HG02970 (cell line): ENCODE data around the gene ITPKB.
"Not testable (repeated sequence)": the region's sequence is repeated elsewhere in the genome, so short reads cannot be mapped to it uniquely, and the experiment has no call there.

Experiments used
- ATAC-seq: cut with Tn5 transposase; IDR thresholded peaks from one replicate; pipeline ENCODE4 v1.9.1; 2021; ENCODE audit warnings: mild to moderate bottlenecking, moderate library complexity, moderate number of reproducible peaks; ENCODE audit not compliant: unreplicated experiment, low FRiP score

Gene ITPKB

DNA sequence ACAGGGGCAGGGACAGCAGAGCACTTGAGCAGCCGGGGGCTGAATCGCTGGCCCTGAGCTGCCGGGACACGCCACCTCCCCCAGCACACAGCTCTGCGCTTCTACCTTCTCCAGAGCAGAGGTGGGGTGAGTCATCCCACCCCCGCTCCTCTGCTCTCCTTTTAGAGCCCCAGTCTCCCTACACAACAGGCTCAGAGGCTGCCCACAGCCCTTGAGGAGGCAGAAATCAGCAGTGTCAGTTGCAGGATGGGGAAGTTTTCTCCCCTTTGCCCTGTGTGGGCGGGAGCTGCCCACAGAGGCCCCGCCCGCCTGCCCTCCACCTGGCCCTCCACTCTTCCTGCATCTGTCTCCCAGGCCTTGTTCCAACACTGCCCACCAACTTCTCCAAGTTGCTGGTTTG, 95.9 kb downstream of the ITPKB start:
- no peak for ATAC-seq

DNA sequence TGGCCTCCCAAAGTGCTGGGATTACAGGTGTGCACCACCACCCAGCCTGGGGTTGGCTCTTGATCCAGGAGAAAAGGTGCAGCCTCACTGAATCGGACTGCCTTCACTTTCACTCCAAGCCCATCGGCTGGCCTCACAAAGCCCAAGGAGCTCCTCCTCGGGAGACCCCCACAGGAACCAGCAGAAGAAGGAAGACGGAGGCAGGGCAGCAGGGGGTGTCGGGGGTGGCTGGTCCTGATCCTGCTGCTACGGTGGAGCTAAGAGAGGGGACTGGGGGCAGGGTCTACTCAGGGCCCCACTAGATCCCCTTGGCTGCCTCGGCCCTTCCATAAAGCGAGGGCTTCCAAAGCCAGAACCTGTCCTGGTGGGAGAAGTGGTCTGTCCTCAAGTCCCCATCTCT, 96.7 kb downstream of the ITPKB start:
- ATAC-seq, result no peak

DNA sequence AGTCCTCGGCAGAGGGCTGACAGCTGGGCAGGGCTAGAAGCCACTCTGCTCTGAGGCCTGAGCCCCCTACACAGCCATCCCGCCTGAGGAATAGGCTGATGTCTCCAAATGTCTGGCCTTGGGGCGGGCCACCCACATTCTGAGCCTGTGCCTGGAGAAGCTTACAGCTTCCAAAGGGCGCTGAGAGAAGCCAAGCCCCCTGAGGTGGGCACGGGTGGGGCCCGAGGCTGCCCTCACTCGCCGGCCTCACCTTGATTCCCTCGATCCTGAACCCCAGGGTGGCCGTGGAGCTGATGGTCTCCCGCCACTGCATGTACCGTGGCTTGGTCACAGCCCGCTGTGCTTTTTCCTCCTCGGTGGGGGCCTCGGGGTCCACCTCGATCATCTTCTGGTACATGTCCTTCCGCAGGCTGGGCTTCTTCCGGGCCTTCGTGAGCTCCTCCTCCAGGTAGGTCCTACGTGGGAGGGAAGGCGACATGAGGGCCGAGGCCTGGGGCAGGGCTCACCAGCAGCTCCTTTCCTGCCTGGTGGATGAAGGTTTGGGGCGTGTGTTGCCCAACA, 97.3 kb downstream of the ITPKB start:
- ATAC-seq, result no peak

DNA sequence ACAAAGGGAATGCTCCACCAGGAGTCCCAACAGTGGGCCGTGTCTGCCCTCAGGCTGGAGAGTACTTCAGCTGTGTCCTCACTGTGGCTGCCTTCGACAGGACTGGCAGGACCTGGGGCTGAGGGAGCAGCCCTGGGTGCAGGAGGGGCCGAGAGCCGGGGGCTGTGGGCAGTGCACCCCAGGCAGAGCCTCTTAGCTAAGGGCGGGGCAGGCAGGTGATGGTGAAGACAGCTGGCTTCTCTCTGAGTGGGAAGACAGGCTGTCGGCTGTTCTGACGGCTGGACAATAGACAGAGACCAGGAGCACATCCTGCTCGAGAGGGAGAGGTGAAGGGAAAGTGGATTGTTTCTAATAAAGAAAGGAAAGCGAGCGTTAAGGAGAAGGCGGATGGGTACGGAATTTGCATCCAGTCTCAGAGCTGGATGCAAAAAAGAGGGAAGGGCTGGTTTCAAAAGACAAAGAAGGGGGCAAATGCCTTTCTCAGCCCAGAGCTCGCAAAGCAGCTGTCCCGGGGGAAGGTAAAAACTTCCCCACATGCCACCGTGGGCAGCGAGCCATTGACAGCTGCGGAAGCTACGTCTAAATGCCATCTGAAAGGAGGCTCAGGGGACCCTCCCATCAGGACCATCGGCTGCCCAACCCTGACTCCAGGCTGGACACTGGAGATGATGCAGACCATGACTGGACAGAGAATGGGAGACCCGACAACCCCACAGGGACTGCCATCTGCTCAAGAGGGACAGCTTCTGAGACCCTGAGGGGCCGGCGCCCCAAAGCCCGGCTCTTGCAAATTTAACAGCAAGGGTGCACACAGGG, 98.6 kb downstream of the ITPKB start:
- no peak for ATAC-seq

DNA sequence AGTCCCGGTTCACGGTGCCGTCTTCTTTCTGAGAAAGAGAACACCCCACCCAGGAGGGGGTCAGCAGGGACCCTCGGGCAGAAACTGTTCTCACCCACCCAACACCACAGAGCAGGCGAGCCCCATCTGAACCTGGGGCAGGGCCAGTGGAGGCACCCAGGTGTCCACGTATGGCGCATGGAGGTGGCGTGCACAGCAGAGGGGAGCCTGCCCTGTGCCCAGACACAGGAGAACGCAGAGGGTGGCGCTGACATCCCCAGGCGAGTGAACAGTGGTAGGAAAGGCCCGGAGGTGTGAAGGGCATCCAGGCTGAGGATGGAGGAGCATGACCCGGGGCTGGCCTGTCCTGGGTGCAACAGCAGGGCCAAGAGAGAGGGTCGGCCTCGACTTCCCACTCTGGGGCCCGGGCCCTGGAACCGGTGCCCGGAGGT, 99.4 kb downstream of the ITPKB start:
- no peak for ATAC-seq

DNA sequence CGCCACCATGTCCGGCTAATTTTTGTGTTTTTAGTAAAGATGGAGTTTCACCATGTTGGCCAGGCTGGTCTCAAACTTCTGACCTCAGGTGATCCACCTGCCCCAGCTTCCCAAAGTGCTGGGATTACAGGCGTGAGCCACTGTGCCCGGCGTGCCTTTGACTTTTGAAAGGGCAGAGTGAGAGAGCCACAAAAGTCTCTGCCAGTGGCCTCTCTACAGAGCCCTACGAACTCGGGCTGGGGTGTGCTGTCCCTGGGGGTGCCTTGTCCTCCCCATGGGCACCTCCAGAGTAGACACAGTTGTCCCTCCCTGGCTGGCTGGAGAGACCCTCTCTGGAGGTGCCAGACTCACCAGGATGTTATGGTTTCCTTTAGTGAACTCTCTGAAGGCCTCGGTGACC, 99.9 kb downstream of the ITPKB start:
- not testable (repeated sequence) for ATAC-seq

DNA sequence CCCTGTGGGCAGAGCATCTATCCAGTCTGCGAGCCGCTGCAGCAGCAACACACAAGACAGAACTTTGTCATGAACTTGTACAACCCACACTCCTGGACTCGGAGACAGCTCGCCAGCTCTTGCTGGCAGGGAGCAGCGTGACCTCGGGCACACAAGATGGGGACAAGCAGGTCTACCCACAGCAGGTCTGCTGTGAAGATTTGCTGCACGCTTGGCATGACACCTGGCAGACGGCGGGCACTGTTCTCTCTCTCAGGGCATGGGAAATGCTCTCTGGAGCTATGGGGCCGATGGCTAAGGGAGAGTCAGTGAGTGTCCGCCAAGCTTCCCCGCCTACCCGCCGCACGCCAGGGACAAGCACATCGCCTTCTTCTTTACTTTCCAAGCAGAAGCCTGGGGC, 100.5 kb downstream of the ITPKB start:
- ATAC-seq, result no peak

DNA sequence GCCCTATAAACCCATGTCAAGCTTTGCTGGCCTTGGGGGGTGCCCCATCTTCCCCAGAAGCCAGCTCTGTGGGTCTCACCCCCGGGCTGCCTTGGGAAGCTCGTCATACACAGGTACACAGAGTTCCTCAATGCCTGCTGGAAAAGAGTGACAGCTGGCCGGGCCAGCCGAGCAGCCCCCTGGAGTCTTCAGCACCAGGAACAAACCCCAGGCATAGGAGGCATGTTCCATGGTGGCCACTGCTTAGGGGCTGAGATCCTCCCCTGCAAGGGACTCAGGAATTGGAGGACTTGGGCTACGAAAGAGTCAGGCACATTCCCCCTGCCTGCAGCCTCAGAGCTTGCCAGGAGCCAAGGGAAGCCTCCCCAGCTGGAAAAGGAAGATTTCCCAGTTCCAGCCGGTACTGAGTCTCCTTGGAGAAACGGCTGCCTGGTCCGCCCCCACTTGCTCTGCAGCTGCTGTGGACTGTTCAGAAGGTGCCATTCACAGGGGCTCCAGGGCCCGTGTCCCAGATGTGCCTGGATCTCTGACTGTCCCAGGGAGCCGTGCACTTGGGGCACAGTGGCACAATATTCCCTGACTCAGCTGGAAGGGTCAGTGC, 101.0 kb downstream of the ITPKB start:
- ATAC-seq, result no peak

DNA sequence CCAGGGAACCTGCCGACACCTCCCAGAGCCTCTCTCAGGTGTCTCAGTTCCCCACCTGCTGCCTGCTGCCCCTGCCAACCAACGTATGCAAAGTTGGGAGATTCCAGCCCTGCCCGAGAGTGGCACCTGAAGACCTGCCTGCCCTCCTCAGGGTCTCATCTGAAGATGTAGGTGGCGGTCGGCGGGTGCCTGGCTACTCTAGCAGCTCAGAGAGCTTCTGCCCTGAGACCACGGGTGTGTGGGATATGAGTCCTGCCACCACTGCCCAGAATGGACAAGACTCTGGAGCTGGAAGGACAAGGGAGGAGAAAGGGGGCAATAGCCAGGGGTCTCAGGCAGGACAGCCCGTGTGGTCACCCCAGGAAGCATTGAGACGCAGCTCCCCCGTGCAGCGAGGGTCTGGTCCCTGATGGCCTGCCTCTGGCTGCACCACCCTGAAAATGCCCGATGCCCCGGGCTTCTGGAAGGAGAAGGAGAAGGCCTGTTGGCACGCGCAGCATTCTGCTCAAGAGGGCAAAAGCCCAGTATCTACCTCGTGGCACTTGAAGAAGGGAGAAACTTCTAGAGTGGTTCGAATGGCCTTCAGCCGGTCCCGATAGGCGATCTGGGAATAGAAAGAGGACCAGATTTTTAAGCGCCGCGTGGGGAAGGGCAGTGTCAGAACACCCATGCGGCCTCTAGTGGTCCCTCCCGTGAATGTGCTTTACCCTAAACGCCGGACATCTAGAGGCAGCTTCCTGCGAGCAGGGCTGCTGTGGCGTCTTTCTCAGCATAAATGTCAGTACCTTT, 101.7 kb downstream of the ITPKB start:
- ATAC-seq, result no peak

DNA sequence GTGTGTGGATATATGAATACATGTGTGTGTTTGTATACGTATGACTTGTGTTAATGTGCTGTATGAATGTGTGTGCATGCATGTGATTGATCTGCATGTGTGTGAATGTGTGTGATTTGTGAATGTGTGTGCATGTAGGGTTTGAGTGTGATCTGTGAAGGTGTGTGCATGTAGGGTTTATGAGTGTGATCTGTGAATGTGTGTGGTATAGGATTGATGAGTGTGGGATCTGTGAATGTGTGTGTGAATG, 102.3 kb downstream of the ITPKB start:
- no peak for ATAC-seq

DNA sequence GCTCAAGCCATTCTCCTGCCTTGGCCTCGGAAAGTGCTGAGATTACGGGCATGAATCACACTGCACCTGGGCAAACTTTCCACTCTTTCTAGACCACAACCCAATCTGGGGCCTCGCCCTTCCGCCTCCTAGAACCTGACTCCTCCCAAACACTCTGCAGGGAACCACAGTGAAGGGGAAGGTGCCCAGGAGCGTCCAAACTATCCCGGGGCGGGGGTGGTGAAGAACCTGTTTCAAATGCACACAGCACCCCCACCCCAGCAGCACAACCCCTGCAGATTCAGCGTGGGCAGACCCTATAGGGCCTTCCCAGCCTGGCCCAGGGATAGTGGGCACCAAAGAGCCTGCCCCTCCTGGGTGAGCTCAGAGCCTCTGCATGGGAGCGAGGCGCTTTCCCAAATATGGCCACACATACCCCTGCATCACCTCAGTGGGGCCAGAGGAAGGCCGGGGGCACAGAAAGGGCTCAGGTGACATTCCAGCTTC, 103.6 kb downstream of the ITPKB start:
- ATAC-seq, result no peak

DNA sequence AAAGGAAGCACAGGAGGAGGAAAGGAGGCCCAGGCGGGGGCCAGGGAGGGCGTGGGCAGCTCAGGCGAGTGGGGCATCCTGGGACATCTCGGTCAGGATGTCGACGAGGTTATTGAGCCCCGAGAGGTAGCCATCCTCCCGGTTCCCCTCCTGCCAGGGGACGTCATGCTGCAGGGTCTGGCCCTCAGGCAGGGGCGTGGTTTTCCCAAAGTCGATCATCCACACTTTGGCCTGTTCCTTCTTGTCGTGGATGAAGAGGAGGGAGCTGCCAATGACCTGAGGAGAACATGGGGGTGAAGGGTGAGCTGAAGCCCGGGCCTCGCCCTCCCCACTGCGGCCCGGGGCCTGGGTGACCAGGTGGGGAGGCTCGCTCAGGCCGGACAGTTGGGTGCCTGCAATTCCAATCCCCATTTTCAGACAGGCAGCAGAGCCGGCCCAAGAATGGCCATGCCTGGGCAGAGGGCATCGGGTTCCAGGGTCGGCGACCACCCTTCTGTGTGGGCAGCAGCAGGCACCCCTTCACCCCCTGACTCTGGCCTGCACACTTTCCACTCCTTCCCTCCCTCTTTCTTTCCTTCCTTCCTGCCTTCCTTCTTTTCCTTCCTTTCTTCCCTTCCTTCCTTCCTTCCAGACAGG, 104.4 kb downstream of the ITPKB start:
- no peak for ATAC-seq

DNA sequence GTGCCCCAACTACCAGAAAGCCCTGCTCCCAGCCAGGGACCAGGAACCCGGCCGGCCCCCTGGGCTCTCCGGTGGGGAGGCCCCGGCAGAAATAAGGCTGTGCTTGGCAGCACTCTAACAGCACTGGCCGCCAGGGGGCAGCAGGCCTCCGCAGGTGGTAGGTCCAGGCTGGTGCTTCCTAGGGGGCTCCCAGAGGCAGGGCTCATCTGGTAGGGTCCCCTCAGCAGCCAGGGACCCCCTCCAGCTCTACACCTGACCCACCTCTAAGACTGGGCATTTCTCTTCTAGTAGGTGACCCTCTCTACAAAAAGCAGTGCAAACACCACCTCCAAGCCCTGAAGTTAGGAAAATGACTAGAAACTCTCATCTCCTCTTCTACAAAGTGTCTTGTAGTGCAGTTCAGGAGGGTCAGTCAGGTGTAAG, 104.9 kb downstream of the ITPKB start:
- peak; percentile 67 for ATAC-seq

DNA sequence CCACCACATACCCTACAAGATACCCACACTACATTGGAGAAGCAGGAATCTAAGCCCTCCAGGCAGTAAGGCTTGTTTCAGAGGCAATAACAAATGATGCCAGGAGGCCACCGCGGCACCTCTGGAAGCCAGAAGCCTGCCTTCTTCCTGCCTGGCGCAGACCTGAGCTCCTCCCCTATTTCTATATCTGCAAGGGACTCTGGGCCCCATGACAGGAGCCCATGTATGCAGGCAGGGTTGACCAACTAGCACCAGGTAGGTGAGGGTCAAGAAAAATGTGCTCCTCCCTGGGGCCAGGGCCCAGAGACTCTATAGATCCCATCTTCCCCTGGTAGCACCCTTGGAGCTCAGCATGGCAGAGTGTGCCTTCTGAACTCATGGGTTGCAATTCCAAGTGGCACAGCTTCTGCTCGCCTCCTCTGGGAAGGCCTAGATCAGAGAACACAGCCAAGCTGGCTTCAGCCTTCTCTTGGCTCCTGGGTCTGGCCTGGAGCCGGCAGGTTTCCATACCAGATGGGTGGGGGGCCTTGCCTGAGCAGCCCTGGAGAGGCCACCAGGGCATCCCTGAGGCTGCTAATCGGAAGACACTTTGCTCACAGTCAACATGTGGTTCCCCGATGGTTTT, 105.4 kb downstream of the ITPKB start:
- peak; percentile 19 for ATAC-seq

DNA sequence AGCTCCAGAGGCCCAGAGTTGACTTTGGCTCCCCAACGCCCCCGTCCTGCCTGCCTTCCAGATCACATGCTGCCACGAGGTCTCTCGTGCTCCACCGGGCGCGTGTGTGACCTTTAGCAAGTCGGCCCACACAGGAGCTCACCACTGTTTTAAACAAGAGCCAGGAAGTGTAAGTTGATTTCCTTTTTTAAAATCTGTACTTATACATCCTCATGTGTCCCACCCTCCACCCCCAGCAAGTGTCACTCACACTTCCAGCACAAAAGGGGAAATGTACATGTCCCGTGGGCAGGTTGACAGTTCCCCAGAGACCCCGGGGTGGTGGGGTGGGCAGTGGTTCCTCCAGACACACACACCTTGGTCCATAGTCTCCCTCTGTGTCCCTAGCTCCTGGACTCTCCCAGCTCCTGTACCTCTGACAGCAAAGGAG, 106.1 kb downstream of the ITPKB start:
- no peak for ATAC-seq

DNA sequence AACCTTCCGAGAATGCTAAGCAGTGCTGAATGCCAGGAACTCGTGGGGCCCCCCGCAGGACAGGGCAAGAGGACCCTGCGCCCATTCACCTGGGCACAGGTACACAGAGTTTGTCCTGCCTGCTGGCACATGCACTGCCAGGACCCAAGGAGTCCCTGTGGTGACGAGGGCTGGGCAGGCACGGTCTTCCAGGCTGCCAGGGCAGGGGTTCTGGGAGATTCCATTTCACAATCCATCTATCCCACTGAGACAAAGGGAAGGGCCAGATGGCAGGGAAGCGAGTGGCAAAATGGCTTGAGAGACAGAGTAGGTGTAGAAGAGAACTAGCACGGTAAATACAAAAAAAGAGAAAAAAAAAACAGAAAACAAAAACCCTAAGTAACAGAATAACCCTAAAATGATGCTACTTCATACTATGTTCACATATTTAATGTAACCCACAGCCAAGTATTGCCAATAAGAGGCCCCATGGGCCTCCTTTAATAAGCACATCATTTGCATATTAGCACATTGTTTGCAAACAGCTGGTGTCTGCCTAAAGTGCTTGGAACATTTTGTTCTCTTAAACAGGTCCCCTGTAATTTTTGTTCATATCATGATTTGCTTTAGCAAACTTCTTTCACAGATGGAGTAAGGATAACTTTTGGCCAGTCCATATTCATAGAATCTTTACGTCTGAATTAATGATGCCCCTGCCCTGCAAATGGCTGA, 106.8 kb downstream of the ITPKB start:
- ATAC-seq, result no peak

DNA sequence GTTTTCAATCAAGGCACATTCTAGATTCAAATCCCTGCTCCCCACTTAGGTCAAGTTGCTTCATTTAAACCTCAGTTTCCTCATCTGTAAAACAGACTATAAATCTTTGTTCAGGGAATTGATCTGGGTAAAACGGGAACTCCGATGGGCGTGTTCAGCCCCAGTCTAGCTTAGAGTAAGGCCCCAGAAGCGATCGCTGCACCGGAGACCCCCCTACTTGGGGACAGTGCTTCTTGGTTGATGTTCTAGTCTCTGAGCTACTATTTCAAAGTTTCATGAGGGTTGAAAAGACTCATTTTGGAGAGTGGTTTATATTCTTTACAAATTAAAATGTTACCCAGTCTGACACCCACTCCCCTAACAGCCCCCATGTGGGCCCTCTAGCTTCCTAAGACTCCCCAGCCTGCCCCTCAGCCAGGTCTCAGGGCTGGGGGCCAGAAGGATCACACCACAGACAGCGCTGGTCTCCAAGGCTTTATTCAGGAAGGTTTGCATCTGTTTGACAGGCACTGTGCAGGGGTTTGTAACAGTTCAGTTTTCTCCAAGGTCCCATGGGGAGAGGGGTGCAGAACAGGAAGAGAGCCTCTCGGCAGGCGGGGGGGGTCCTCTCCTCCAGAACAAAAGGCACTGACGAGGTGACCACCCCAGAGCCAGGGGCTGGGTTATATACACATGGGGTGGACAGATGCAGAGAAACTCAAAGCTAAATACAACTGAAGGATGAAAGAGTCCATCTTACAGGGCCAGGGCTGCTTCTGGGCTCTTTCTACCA, 107.7 kb downstream of the ITPKB start:
- no peak for ATAC-seq

DNA sequence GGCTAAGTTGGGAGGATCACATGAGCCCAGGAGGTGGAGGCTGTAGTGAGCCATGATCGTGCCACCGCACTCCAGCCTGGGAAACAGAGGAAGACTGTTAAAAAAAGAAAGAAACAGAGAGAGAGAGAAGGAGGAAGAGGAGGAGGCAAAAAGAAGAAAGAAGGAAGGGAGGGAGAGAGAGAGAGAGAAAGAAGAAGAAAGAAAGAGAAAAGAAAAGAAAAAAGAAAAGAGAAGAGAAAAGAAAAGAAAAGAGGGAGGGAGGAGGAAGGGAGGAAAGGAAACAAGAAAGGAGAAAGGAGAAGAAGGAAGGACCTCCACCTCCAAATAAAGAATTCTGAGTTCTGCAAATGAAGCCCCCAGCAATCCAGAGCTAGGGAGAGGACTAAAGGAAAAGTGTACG, 108.5 kb downstream of the ITPKB start:
- ATAC-seq, result no peak
